A549 (cell line): ENCODE measurements around the gene NACC2.

ENCODE experiments used
- CTCF ChIP-seq: fragments of >200 bp; sonication (Bioruptor Twin); formaldehyde crosslinking; IDR thresholded peaks from 3 replicates; pipeline ENCODE4 v1.5.1; 2016
- EHMT2 ChIP-seq: fragments of 200-600 bp; sonication (generic); IDR thresholded peaks from 2 replicates; pipeline ENCODE4 v1.6.1; 2016; ENCODE audit warnings: antibody characterized with exemption, low read depth, mild to moderate bottlenecking, moderate library complexity
- EP300 ChIP-seq, 2 experiments: fragments of >200 bp; sonication (Bioruptor Twin); formaldehyde crosslinking; IDR thresholded peaks; 2 replicates in 1 of 2; 3 replicates in 1 of 2; pipeline ENCODE4 v1.6.1; 2016 to 2017
- RNF2 ChIP-seq: fragments of 200-600 bp; sonication (generic); IDR thresholded peaks from 2 replicates; pipeline ENCODE4 v1.6.1; 2016; ENCODE audit warnings: low read depth, mild to moderate bottlenecking, antibody characterized with exemption, moderate library complexity, borderline replicate concordance
- TF ChIP-seq, protein P1 (sequence below): fragments of 200-600 bp; sonication (generic); IDR thresholded peaks from 2 replicates; pipeline ENCODE4 v1.6.1; 2016; ENCODE audit warnings: antibody characterized with exemption, mild to moderate bottlenecking, moderate library complexity
- TF ChIP-seq, protein P2 (sequence below): fragments of 250-450 bp; sonication (Bioruptor Pico); IDR thresholded peaks from 2 replicates; pipeline ENCODE4 v1.5.0; 2021; ENCODE audit warnings: mild to moderate bottlenecking, moderate library complexity, borderline replicate concordance

DNA sequence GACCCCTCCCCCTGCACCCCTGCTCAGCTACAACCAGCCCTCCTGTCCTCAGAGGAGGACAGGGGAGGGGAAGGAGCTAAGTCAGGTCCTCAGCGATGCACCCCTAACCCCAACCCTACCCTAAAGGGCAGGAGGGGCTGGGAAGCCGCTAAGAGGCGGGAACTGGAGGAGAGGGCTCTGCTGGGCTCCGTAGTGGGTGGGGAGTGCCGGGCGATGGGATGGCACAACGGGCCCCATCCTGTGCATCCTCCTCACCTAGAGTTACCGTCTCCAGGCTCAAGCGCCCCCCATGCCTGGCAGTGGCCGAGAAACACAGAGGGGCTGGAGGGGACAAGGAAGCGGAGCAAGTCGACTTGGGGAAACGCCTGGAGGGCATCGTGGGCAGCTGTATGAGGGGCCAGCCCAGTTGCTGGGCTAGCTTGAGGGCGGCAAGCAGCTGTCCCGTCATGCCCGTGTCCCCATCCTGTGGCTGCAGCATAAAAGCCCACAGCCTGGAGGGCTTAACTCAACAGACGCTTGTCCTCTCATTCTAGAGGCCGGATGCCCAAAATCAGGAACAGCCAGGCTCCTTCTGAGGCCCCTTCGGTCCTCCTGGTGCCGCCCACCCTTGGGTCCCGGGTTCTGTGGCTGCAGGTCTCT lies 110.9 kb downstream of the NACC2 start:
- TF ChIP-seq EHMT2 (no peak), RNF2 (no peak), CTCF (no peak), EP300 (IDR thresholded peaks at IDR 0.05) (no peak)
- TF ChIP-seq, protein P1, sequence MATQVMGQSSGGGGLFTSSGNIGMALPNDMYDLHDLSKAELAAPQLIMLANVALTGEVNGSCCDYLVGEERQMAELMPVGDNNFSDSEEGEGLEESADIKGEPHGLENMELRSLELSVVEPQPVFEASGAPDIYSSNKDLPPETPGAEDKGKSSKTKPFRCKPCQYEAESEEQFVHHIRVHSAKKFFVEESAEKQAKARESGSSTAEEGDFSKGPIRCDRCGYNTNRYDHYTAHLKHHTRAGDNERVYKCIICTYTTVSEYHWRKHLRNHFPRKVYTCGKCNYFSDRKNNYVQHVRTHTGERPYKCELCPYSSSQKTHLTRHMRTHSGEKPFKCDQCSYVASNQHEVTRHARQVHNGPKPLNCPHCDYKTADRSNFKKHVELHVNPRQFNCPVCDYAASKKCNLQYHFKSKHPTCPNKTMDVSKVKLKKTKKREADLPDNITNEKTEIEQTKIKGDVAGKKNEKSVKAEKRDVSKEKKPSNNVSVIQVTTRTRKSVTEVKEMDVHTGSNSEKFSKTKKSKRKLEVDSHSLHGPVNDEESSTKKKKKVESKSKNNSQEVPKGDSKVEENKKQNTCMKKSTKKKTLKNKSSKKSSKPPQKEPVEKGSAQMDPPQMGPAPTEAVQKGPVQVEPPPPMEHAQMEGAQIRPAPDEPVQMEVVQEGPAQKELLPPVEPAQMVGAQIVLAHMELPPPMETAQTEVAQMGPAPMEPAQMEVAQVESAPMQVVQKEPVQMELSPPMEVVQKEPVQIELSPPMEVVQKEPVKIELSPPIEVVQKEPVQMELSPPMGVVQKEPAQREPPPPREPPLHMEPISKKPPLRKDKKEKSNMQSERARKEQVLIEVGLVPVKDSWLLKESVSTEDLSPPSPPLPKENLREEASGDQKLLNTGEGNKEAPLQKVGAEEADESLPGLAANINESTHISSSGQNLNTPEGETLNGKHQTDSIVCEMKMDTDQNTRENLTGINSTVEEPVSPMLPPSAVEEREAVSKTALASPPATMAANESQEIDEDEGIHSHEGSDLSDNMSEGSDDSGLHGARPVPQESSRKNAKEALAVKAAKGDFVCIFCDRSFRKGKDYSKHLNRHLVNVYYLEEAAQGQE: no peak
- TF ChIP-seq, protein P2, sequence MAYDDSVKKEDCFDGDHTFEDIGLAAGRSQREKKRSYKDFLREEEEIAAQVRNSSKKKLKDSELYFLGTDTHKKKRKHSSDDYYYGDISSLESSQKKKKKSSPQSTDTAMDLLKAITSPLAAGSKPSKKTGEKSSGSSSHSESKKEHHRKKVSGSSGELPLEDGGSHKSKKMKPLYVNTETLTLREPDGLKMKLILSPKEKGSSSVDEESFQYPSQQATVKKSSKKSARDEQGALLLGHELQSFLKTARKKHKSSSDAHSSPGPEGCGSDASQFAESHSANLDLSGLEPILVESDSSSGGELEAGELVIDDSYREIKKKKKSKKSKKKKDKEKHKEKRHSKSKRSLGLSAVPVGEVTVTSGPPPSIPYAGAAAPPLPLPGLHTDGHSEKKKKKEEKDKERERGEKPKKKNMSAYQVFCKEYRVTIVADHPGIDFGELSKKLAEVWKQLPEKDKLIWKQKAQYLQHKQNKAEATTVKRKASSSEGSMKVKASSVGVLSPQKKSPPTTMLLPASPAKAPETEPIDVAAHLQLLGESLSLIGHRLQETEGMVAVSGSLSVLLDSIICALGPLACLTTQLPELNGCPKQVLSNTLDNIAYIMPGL (CRISPR knock-in tag): no peak
